NCI-H69 (cell line): ENCODE measurements around the gene TNIP2.

Experiments
- DNase-seq: peaks from one replicate; lab custom pipeline; 2025; lab: John Stamatoyannopoulos, UW

Gene TNIP2

DNA sequence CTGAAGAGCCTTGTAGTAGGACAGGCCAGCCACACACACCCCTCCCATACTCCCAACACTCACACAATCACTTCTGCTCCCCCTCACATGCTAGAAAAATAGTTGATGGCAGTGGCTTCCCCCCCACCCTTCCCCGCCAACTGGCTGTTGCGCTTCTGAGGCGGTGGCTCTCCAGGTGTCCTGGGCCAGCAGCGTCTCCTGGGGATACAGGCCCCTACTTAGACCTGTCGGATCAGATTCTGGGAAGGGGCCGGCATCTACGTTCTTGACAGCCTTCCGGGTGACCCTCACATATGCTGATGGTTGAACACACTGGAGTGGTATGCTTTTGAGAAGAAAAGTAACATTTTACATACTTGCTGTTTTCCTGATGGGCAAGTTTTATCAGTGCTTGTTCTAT lies 39.9 kb downstream of the TNIP2 start:
- no peak for DNase-seq

DNA sequence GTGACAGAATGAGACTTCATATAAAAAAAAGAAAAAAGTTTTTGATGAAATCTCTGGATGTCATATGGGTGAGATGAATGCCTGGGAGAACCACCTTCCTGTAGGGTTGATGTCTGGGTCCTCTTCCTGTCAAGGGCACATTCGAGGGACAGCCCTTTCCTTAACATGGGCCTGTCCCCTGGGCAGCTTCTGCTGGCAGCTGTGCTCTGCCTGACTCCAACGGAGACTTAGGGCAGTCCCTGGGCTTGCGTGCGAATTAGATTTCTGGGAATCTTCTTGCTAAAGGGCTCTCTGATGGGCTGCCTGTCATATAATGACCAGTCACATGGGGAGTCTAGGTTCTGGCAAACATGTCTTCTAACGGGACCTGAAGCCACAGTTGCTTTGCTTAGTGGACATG lies 40.7 kb downstream of the TNIP2 start:
- no peak for DNase-seq

DNA sequence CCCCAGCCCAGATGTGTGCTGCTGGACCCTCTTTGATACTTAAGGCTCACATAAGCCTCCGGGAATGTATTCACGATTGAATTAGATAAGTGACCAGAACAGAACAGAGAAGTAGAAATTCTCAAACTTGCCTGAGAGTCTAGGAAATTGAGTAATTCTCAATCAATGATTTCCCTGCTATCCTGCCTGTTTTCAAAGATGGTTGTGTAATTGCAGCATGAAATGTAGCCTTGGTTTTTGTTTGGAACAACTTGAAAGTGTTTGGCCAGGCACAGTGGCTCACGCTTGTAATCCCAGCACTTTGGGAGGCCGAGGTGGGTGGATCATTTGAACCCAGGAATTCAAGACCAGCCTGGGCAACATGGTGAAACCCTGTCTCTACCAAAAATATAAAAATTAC lies 41.2 kb downstream of the TNIP2 start:
- no peak for DNase-seq

DNA sequence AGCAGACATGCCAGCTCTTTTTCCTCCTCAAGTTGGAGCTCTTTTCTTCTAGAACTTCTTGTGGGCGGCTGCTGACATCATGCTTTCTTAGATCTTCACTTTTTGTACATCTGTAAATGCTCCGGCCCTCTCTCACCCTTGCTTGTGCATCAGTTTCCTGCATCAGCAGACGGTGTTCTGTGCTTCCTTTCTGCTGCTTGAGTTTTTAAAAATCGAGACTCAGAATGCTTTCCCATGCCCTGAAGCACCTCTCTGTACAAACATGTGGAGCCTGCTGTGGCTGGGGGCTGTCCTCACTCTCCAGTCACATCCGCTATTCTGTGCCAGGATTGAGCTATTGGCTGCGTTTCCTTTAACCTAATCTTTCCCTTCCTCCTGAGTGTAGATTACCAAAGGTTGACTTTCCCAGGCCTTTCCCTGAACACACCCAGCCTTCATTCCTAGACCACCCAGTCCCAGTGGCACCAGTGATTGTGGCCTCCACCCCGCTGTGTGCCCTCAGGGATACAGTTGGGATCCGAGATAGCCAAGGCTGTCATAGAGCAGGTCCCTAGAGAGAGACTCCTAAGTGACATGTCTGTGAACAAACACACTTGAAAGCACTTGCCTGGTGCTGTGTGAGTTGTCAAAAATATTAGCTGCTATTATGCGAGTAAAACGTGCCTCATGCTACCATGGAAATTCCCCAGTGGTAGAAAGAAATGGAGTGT lies 41.9 kb downstream of the TNIP2 start:
- DNase-seq: no peak

- DNase-seq: no peak
These were observed 42.8 kb downstream of the TNIP2 start for GRCh38 chr4:2713337-2713736.

DNA sequence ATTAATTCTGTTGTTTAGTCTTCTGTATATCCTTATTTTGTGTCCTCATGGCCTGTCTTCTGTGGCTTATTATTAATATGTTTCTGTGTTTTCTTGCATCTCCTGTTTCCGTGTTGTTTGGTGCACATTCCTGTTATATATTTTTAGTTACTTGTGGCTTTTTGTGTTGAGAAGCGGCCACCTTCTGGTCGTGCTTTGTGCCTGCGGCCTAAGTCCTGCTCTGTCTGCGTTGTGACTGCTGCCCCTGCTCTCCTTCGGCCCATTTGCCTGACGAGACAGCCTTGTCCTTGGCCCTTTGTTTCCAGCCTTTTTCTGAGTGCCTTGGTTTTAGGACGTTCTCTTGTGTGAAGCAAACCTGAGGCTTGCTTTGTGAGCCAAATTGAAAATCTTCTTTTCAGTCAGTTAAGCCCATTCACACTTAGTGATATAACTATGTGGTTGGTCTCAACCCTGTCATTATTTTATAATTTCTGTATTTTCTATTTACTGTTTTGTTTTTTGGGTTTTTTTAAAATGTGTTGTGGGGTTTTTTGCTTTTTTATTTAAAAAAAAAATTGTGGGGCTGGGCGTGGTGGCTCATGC lies 43.8 kb downstream of the TNIP2 start:
- DNase-seq: peak; percentile 5

GRCh38 chr4:2702770-2703169 lies 53.4 kb downstream of the TNIP2 start:
- DNase-seq: no peak

DNA sequence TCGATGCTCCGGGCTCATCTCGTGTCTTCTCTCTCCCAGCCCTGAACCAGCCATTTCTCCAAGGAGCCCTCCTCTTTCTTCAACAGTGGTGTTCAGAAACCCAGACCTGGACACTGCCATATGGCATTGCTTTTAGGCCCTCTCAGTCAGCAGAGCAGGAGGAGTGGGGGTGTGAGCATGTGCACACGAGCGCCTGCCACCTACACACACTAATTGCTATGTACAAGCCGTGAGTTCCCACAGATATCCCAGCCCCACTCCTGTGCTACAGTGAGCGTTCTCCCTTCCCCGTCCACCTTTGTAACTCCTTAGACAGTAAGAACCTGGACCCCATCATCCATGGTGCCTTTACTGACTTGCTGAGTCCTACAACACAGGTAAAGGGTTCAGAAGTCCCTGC lies 53.8 kb downstream of the TNIP2 start:
- peak; percentile 36 for DNase-seq

DNA sequence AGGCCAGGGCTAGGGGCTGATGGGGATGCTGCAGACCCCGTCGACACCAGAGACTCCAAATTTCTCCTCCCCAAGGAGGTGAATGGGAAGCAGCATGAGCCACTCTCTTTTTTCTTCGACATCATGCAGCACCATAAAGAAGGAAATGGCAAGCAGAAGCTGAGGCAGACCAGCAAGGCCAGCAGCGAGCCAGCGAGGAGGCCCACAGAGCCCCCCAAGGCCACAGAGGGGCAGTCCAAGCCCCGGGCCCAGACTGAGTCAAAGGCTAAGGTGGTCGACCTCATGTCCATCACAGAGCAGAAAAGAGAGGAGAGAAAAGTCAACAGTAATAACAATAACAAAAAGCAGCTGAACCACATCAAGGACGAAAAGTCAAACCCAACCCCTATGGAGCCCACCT lies 56.1 kb downstream of the TNIP2 start:
- no peak for DNase-seq

- DNase-seq: no peak
These were observed 56.6 kb downstream of the TNIP2 start for GRCh38 chr4:2699534-2699933.

GRCh38 chr4:2698951-2699505 lies 57.1 kb downstream of the TNIP2 start:
- DNase-seq: no peak

DNA sequence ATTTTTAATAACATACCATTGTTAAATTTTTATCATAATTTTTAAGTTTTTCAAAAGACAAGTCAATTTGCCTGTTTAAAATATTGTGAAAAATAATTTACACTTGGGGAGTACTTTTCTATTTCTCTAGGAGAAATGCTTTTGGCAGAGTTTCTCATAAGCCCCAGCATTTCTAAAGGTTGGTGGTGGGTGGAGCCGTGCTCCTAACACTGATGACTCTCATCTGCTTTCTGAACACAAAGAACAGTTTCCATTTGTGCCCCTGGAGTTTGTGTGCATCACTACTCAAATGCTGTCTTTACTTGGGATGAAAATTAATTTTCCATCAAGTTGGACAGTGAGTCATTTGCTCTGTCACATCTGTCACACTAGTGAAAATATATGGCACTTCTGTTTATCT lies 57.6 kb downstream of the TNIP2 start:
- no peak for DNase-seq

GRCh38 chr4:2697995-2698414 lies 58.1 kb downstream of the TNIP2 start:
- DNase-seq: no peak

- no peak for DNase-seq
These were observed 59.7 kb downstream of the TNIP2 start for GRCh38 chr4:2696423-2696822.

DNA sequence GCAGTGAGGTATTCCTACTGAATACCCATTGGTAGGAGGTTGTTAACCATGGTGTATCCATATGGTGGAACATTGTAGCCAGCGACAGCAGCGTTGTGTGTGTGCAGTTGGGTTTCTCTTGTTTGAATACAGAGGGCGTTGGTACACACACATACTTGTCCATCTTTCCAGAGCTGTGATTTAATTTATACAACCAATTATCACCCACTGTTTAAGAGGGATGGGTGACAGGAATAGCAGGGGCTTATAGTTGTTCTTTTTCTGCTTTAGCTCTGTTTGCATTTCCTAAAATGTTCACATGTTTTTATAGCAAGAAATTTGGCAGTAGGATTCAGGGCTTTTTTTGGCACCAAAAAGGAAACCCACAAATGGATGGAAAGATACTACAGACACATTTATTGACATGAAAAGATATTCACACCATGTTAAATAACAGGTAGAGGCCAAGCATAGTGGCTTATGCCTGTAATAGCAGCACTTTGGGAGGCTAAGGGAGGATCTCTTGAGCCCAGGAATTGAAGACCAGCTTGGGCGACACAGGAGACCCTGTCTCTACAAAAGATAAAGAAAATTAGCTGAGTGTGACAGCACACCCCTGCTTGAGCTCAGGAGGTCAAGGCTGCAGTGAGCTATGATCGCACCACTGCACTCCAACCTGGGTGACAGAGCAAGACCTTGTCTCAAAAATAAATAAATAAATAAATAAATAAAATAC lies 60.6 kb downstream of the TNIP2 start:
- no peak for DNase-seq

DNA sequence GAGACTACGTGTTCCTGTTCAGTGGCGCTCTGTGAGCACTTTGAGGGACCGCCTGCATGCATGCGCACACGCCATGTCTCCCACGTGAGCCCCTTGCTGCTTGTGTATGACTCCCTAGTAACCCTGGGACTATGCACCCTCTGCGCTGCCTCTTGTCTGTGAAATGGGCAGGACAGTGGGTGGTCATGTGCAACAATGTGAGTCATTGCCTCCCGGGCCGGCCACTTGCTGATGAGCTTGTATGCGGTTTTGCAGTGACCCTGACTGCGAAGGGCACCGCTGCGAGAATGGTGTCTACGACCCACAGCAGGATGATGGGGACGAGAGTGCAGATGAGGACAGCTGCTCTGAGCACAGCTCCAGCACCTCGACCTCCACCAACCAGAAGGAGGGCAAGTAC lies 61.4 kb downstream of the TNIP2 start:
- no peak for DNase-seq

DNA sequence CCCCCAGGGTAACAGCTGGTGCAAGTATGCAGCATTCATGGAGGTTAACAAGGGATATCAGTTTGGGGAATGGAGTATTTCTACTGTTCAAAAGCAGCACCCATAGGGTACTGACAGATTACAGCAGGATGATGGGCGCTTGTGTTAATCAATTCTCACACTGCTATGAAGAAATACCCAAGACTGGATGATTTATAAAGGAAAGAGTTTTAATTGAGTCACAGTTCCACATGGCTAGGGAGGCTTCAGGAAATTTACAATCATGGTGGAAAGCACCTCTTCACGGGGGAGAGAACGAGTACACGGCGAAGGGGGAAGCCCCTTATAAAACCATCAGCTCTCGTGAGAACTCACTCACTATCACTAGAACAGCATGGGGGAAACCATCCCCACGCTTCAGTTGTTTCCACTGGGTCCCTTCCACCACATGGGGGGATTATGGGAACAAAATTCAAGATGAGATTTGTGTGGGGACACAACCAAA lies 64.1 kb downstream of the TNIP2 start:
- no peak for DNase-seq
